GM21447 (cell line): ENCODE measurements around the gene SGK1.
A peak's percentile ranks its signal among the peaks of the same experiment; 100 is the strongest.
"Not testable (repeated sequence)": the region's sequence is repeated elsewhere in the genome, so short reads cannot be mapped to it uniquely, and the experiment has no call there.

Experiments used
- ATAC-seq: cut with Tn5 transposase; IDR thresholded peaks from one replicate; pipeline ENCODE4 v1.9.1; 2021; ENCODE audit not compliant: unreplicated experiment

Gene SGK1

DNA sequence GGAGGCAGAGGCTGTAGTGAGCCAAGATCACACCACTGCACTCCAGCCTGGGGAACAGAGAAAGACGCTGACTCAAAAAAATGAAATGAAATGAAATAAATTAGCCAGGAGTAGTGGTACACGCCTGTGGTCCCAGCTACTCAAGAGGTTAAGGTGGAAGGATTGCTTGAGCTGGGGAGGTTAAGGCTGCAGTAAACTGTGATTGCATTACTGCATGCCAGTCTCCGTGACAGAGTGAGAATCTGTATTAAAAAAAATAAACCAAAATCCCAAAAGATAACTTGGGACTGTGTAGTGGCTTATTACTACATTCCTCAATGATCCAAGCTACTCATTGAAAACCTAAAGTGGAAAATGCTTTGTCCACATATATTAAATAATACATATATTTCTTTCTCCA is 87.0 kb downstream of the SGK1 start:
- no peak for ATAC-seq

DNA sequence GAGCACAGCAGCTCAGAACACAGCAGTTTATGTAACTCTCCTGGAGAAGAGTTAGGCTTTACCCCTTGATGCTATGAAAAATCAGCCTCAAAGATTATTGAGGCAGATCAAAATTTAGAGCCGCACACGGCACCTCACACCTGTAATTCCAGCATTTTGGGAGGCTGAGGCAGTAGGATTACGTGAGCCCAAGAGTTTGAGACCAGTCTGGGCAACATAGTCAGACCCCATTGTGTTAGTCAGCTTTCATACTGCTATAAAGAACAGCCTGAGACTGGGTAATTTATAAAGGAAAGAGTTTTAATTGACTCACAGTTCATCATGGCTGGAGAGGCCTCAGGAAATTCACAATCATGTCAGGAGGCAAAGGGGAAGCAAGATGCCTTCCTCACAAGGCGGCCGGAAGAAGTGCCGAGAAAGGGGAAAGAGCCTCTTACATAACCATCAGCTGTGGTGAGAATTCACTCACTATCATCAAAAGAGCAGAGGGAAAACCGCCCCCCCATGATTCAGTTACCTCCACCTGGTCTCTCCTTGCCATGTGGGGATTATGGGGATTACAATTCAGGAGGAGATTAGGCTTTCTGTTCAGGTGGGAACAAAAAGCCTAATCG is 87.7 kb downstream of the SGK1 start:
- no peak for ATAC-seq

DNA sequence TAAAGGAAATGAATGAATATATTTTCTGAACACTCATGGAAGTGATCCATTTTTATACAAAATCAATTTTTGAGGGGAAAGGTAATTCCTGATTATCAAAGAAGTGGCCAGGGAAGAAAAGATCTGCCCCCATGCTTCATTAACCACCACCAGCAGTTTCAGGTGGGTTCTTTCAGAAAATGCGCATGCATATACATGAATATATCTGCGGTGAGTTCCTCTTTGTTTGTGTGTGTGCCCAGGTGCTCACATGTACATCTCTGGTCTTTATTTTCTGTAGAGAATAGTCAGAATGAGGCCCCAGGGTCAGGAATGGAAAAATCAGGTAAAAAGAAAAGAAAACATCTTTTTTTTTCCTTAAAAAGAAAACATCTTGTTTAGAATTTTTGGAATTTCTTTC is 88.4 kb downstream of the SGK1 start:
- no peak for ATAC-seq

GRCh38 chr6:134223796-134224420 is 94.0 kb downstream of the SGK1 start:
- ATAC-seq = no peak

DNA sequence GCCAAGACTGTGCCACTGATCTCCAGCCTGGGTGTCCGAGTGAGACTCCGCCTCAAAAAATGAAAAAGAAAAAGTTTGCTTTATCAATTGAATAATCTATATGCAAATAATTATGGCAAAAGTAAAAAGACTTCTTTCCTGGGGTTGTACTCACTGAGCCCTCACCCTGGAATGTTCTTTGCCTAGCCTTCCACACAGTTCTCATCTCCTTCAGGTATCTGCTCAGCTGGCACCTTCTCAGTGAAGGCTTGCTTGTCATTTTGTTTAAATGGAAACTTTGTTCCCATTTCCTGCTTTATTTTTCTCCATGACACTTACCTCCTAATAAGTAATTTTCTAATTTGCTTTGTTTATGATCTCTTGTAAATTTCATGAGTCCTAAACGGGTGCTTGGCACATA is 96.7 kb downstream of the SGK1 start:
- ATAC-seq = no peak

- ATAC-seq = no peak
Measured at GRCh38 chr6:134217798-134218140, 100.1 kb downstream of the SGK1 start.

GRCh38 chr6:134217105-134217797 is 100.7 kb downstream of the SGK1 start:
- ATAC-seq = no peak

DNA sequence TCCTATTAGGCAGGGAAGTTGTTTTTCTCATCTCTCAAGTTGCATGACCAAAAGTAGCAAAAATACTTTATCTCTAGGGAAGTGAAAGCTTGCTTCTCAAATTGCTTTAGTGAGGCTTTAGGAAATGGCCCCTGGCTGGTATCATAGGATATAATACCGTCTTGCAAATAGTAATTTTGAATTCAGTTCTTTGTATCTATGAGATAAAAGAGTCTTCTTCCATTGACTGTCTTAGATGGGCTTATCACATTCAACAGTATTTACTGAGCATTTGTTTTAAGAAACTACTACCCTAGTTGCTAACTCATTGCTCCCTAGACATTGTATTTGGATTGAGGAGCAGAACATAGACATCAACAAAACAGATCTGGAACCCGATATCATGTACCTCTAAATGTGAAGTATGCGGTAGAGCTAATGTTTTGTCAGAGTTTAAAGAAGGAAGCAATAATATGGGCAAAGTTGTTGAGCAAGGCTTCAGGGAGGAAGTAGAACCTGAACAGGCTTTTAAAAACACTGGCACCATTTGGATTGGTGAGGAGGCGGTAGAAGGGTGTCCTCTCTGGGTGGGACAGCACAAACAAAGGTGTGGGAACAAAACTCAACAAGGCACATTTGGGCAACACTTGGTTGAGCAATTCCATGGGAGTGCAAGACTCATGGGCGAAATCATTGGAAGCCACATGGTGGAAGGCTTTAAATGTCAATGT is 101.5 kb downstream of the SGK1 start:
- peak; percentile 67 for ATAC-seq

DNA sequence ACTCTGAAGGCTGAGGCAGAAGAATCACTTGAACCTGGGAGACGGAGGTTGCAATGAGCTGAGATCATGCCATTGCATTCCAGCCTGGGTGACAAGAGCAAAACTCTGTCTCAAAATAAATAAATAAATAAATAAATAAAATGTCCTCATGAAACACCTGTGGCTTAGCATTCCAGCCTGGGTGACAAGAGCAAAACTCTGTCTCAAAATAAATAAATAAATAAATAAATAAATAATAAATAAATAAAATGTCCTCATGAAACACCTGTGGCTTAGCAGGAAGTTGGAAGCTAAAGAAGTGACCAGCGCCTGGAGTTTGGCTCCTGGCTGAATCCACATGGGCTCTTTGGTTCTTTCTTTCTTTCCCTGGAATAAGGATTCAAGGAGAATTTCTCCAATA is 104.5 kb downstream of the SGK1 start:
- not testable (repeated sequence) for ATAC-seq

GRCh38 chr6:134211297-134211696 is 106.6 kb downstream of the SGK1 start:
- ATAC-seq = no peak

DNA sequence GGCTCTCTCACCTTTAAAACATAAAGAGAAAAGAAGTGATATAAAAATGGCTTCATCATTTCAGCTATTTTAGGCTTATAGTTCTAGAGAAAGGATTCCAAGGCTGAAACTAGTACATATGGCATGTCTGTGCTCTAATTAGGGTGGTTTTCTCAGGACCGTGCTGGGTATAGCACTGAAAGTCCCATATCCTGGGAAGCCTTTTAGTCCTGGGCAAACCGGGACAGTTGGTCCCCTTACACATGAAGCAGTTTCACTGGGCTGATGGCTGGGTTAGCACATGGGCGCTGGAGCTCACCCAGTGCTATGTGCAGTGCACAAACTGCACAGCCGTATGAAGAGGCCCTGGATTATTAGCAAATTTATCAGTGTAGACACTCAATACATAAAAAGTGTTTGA is 110.5 kb downstream of the SGK1 start:
- no peak for ATAC-seq

- ATAC-seq = no peak
Measured at GRCh38 chr6:134205366-134205765, 112.5 kb downstream of the SGK1 start.

GRCh38 chr6:134204759-134205158 is 113.2 kb downstream of the SGK1 start:
- not testable (repeated sequence) for ATAC-seq

DNA sequence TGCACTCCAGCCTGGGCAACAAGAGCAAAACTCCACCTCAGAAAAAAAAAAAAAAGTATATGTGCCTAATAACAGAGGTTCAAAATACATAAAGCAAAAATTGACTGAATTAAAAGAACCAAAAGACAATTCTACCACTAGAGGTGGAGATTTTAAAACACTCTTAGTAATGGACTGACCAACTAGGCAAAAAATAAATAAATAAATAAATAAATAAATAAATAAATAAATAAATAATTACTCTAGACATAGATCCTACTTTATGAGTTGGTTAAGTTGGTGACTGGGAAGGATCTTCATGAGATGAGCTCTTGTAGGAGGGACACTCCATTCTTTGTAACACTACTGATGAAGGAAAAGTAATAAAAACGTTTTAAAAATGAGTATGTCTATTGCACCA is 113.9 kb downstream of the SGK1 start:
- no peak for ATAC-seq

- no peak for ATAC-seq
Measured at GRCh38 chr6:134201716-134202115, 116.2 kb downstream of the SGK1 start.

DNA sequence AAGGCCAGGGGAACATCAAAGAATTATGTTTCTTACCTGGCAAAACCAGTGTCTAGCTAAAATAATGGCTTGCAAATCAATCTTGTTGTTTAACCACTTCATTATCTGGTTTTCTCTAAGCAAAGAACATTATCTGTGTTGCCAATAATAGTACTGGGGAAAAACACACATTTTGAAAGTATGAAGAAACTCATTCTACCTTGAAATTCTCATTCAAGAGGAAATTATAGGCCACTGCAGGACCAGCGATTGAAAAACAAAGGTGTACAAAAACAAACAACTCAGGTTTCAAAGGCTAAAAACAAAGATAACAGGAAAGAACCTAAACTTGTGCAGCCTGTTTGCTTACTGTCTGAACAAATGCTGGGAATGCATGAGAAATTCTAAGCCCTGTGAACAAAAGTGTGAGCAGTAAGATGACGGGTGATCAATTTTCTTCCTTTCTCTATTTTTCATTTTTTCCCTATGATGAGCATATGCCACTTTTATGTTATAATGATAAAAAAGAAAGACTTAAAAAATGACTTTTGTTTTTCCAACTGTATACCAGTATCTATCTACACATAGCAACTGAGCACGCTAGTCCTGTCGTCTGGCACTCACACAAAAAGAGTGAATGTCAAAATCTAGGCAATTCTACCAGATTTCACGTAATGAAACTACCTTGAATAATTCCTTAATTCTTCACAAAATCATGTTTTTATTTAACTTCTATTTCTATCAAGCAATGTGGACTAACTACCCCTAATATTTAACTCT is 117.9 kb downstream of the SGK1 start:
- ATAC-seq = no peak

- no peak for ATAC-seq
Measured at GRCh38 chr6:134198093-134198492, 119.8 kb downstream of the SGK1 start.

- ATAC-seq = not testable (repeated sequence)
Measured at GRCh38 chr6:134197685-134198084, 120.2 kb downstream of the SGK1 start.

DNA sequence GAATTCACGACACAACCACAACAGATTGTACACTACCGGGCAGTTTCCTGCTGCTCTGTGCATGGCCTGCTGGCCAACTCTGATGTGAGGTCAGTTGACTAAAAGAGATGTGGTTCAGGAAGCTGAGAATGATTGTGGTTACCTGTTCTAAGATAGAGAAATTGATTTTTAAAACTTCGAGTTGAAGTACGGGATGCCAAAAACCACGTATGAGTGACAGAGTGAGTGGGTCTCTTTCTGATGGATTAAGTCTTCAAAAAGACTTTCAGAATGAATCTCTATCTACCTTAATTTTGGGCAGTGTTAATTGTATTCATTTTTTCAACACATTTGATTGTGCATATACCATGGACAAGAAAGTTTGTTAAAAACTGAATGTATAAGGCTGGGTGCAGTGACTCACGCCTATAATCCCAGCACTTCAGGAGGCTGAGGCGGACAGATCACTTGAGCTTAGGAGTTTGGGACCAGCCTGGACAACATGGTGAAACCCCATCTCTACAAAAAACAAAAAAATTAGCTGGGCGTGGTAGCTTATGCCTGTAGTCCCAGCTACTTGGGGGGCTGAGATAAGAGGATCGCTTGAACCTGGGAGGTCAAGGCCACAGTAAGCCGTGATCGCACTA is 121.2 kb downstream of the SGK1 start:
- peak; percentile 71 for ATAC-seq

DNA sequence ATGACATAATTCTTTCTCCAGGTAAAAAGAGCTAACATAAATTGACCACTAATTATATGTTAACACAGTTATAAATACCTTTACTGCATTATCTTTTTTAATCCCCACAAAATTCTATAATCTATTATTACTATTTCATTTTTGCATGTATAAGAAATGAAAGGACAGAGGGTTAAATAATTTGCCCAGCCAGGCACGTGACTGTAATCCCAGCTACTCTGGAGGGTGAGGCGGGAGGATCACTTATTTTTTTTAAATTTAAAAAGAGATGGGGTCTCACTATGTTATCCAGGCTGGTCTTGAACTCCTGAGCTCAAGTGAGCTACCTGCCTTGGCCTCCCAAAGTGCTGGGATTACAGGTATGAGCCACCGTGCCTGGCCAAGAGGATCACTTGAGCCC is 121.9 kb downstream of the SGK1 start:
- ATAC-seq = no peak
